ENCODE measurements around the gene ANKRD63. TPM values are rescaled to one million over a fixed set of nuclear protein-coding genes. Genes with fewer than 3 reads are reported as not detected.

Gene ANKRD63
- total RNA-seq, 4 donors from 2014 or later: not detected

DNA sequence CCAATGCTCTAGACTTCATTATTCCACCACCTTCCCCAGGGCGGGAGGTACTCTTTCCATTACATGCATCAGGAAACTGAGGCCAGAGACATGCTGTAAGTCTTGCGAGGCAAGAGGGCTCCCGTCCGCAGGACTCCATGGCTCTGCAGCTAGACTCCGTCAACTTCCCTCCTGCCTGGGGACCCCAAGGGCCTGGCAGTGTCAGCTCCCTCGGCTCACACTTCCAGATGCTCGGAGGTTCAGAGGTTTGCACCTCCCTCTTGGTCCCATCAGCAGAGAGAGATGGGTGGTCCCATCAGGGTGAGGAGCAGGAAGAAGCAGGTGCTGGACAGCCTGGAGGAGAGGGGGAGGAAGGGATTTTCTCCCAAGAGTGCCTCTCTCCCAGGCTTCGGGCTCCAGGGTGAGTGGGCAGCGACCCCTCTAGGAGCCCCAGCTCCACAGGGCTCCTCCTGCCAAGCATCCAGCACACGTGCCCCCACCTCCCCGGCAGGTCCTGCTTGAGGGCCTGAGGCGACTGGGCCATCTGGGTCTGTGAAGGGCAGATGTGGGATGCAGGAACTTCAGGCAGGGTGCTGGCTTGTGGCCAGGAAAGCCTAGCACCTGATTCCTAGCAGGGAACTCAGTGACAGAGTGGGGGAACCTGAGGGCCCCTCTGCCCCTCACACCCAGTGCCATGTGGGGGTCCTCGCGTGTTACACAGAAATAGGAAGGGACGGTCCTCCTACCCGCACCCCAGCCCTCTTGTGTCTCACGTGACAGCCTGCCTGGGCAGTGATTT, 34.7 kb downstream of the ANKRD63 start:
- intact Hi-C loops (cut with DNase I; ENCODE audit: low total_unique reads) (no loop called here), in situ Hi-C loops (cut with MboI; ENCODE audit: low pct_ligation_motif_present in 1 of 4, low pct_unique_long_range_greater_than_20kb in 1 of 4, low sequenced_read_pairs in 3 of 4) (no loop called here)
- DNase-seq: no peak
- Histone ChIP-seq H3K36me3 (no peaks in the 10 kb centered on the region), H3K4me1 (peaks cover 3 to 12% (median 9%) of the 10 kb centered on the region in 4 donors), H3K27me3 (peaks cover 14% of the 10 kb centered on the region), H3K27ac (no peak overlapping the region), H3K4me3 (no peak overlapping the region), H3K9me3 (no peaks in the 10 kb centered on the region)
- TF ChIP-seq POLR2AphosphoS5 (IDR thresholded peaks at IDR 0.05): no peak
- TF ChIP-seq POLR2A (IDR thresholded peaks at IDR 0.05): no peak
- TF ChIP-seq, protein P1, sequence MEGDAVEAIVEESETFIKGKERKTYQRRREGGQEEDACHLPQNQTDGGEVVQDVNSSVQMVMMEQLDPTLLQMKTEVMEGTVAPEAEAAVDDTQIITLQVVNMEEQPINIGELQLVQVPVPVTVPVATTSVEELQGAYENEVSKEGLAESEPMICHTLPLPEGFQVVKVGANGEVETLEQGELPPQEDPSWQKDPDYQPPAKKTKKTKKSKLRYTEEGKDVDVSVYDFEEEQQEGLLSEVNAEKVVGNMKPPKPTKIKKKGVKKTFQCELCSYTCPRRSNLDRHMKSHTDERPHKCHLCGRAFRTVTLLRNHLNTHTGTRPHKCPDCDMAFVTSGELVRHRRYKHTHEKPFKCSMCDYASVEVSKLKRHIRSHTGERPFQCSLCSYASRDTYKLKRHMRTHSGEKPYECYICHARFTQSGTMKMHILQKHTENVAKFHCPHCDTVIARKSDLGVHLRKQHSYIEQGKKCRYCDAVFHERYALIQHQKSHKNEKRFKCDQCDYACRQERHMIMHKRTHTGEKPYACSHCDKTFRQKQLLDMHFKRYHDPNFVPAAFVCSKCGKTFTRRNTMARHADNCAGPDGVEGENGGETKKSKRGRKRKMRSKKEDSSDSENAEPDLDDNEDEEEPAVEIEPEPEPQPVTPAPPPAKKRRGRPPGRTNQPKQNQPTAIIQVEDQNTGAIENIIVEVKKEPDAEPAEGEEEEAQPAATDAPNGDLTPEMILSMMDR (IDR thresholded peaks at IDR 0.05): no peak
- TF ChIP-seq EP300 (IDR thresholded peaks at IDR 0.05; ENCODE audit: low read depth): no peak
- 85% methylated on average over 16 of the region's 17 CpGs; no CpG with 5 or more reads in 1 of the 2 donors for WGBS, 2 donors (ENCODE audit: low coverage in 1 of 2)

DNA sequence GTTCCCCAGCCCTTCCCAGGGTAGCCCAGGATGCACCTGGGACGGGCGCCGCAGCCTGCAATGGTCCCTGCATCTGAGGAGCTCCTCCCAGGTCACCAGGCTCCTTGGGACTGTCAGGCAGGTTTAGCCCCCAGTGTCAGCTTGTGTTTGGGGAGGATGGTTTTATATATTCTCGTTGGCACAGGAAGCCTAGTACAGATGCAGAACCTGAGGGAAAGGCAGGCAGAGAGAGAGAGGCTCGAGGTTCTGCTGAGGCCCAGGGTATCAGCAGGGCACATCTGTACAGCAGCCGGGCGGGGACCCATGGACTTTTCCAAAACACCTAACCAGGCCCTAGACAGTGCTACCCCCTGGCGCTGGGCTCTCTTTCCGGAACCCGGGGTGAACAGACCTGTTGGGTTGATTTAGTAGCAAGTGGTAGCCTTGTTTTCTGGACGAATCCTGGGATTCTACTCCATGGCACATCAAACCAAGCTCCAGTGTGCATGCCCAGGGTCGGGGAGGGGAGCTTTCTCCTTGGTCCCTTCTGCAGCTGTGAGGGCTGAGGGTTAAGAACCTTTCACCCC, 35.4 kb downstream of the ANKRD63 start:
- in situ Hi-C loops (cut with MboI; ENCODE audit: low pct_ligation_motif_present in 1 of 4, low pct_unique_long_range_greater_than_20kb in 1 of 4, low sequenced_read_pairs in 3 of 4) (no loop called here), intact Hi-C loops (cut with DNase I; ENCODE audit: low total_unique reads) (no loop called here)
- Histone ChIP-seq H3K27ac (no peak overlapping the region), H3K27me3 (peaks cover 10% of the 10 kb centered on the region), H3K4me3 (no peak overlapping the region), H3K4me1 (peaks cover 0 to 6% (median 4%) of the 10 kb centered on the region in 4 donors), H3K9me3 (no peaks in the 10 kb centered on the region), H3K36me3 (no peaks in the 10 kb centered on the region)
- DNase-seq: no peak
- WGBS, 2 donors (ENCODE audit: low coverage in 1 of 2): 79 to 83% methylated on average over 2 to 12 of the region's 12 CpGs
- TF ChIP-seq EP300 (IDR thresholded peaks at IDR 0.05; ENCODE audit: low read depth): no peak
- no peak for TF ChIP-seq POLR2AphosphoS5 (IDR thresholded peaks at IDR 0.05)
- TF ChIP-seq, protein P1 (IDR thresholded peaks at IDR 0.05): no peak
- TF ChIP-seq POLR2A (IDR thresholded peaks at IDR 0.05): no peak

DNA sequence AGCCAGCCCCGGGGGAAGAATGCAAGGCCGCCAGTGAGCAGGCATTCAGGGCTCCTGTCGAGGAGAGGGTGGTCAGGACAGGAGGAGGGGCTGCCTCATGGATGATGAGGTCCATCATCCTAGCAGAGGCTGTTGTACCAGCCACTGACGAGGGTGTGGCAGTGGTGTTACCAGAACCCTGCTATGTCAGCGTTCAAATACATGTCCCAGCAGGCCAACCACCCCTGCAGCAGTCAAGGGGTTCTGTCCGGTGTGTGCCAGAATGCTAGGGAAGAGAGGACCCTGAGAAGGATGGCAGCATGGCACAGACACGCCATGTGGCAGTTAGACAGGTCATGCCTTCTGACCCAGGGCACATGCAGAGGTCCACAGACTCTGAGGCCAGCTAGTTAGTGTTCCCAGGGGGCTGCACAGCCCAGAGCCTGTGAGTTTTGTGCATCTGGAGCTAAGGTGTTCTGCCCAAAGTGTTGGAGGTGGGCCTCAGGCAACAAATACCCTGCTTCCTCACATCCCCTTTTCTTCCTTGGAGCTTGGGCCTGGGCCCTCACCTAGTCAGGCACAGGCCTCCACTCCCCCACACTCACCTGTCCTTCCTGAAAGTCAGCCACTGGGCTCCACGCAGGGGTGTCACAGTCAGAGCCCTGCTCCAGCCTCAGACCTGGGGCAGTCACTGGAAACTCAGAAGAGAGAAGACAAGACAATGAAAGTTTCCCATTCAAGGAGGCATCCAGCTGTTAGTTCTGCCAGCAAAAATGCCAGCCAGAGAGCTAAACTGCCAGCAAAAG, 36.2 kb downstream of the ANKRD63 start:
- in situ Hi-C loops (cut with MboI; ENCODE audit: low pct_ligation_motif_present in 1 of 4, low pct_unique_long_range_greater_than_20kb in 1 of 4, low sequenced_read_pairs in 3 of 4): no loop called here
- 86% methylated on average over 8 of the region's 8 CpGs; no CpG with 5 or more reads in 1 of the 2 donors for WGBS, 2 donors (ENCODE audit: low coverage in 1 of 2)
- Histone ChIP-seq H3K9me3 (no peaks in the 10 kb centered on the region), H3K4me1 (no peaks in the 10 kb centered on the region), H3K36me3 (no peaks in the 10 kb centered on the region), H3K27me3 (peaks cover 3% of the 10 kb centered on the region), H3K4me3 (no peak overlapping the region), H3K27ac (no peak overlapping the region)
- intact Hi-C loops (cut with DNase I; ENCODE audit: low total_unique reads): no loop called here
- TF ChIP-seq POLR2A (IDR thresholded peaks at IDR 0.05): no peak
- TF ChIP-seq POLR2AphosphoS5 (IDR thresholded peaks at IDR 0.05): no peak
- TF ChIP-seq EP300 (IDR thresholded peaks at IDR 0.05; ENCODE audit: low read depth): no peak
- TF ChIP-seq, protein P1 (IDR thresholded peaks at IDR 0.05): no peak
- no peak for DNase-seq
